H1 (cell line): ENCODE results near the gene ARF4. TPM values are rescaled to one million over a fixed set of nuclear protein-coding genes. Genes with fewer than 3 reads are reported as not detected.
A peak's percentile ranks its signal among the peaks of the same experiment; 100 is the strongest.

ENCODE experiments used
- ASH2L ChIP-seq: fragments of 200-600, 300-600 bp; sonication (generic); IDR thresholded peaks from one replicate; pipeline ENCODE4 v1.7.1; 2017; ENCODE audit warnings: low read length
- BRCA1 ChIP-seq: IDR thresholded peaks from 2 replicates; pipeline ENCODE4 v1.6.1; 2012; ENCODE audit warnings: low read depth, low read length, improper control_type of control experiment
- CHD1 ChIP-seq: IDR thresholded peaks from 2 replicates; pipeline ENCODE4 v1.6.1; 2012; ENCODE audit warnings: low read depth, low read length, improper control_type of control experiment
- CHD7 ChIP-seq: fragments of 300-600 bp; sonication (generic); IDR thresholded peaks from 2 replicates; pipeline ENCODE4 v1.7.1; 2012; ENCODE audit warnings: low read length, moderate library complexity, mild to moderate bottlenecking, inconsistent platforms; ENCODE audit not compliant: insufficient replicate concordance
- FOSL1 ChIP-seq: IDR thresholded peaks from 2 replicates; pipeline ENCODE4 v1.6.1; 2011; ENCODE audit warnings: mild to moderate bottlenecking, low read depth, low read length, moderate library complexity; ENCODE audit not compliant: insufficient read depth
- NRF1 ChIP-seq: IDR thresholded peaks from 2 replicates; pipeline ENCODE4 v1.6.1; 2011; ENCODE audit warnings: mild to moderate bottlenecking, low read depth, low read length, improper control_type of control experiment
- SAP30 ChIP-seq: fragments of 300-600 bp; sonication (generic); IDR thresholded peaks from 2 replicates; pipeline ENCODE4 v1.7.1; 2012; ENCODE audit warnings: low read length, moderate library complexity, mild to moderate bottlenecking, inconsistent platforms; ENCODE audit not compliant: insufficient read depth, insufficient replicate concordance
- SIN3A ChIP-seq, 2 experiments: IDR thresholded peaks in 1 of 2; conservative IDR thresholded peaks in 1 of 2; 2 replicates each; pipeline ENCODE4 v1.6.1; 2011 to 2012; ENCODE audit warnings: low read length in 2 of 2, improper control_type of control experiment in 1 of 2, low read depth in 1 of 2, mild to moderate bottlenecking in 1 of 2
- SIX5 ChIP-seq: IDR thresholded peaks from 2 replicates; pipeline ENCODE4 v1.6.1; 2011; ENCODE audit warnings: mild to moderate bottlenecking, low read depth, low read length
- SUZ12 ChIP-seq: fragments of 200-600 bp; sonication (generic); IDR thresholded peaks from 2 replicates; pipeline ENCODE4 v1.6.1; 2012; ENCODE audit warnings: mild to moderate bottlenecking, inconsistent platforms, low read length, moderate library complexity, mixed read lengths
- polyA plus RNA-seq, 7 experiments: library from polyadenylated mRNA; depleted of rRNA in 3 of 7; stranded (reverse) in 5 of 7; unstranded in 2 of 7; fragments of >200 nt in 5 of 7; fragments of 200-250 nt in 2 of 7; gene quantifications; 1 replicate in 5 of 7; 2 replicates in 1 of 7; 4 replicates in 1 of 7; pipeline versions ENCODE4 v1.2.1 to v1.2.3, GENCODE V29; 2011 to 2013; ENCODE audit warnings: missing spikeins in 2 of 7, mixed read lengths in 2 of 7
- total RNA-seq: library from RNA; stranded (reverse); fragmentation: NEBNext Ultra II Directional; extraction: Animal tissue kit (Norgen Biotek cat#: 25700); gene quantifications from 2 replicates; pipeline ENCODE4 v1.2.1, GENCODE V29; 2021

Gene ARF4
- total and polyA plus RNA-seq, 2 of the 8 experiments (the other 6 are each of a cell fraction or from before 2014, with no cell fraction given): 138 to 165 TPM

DNA sequence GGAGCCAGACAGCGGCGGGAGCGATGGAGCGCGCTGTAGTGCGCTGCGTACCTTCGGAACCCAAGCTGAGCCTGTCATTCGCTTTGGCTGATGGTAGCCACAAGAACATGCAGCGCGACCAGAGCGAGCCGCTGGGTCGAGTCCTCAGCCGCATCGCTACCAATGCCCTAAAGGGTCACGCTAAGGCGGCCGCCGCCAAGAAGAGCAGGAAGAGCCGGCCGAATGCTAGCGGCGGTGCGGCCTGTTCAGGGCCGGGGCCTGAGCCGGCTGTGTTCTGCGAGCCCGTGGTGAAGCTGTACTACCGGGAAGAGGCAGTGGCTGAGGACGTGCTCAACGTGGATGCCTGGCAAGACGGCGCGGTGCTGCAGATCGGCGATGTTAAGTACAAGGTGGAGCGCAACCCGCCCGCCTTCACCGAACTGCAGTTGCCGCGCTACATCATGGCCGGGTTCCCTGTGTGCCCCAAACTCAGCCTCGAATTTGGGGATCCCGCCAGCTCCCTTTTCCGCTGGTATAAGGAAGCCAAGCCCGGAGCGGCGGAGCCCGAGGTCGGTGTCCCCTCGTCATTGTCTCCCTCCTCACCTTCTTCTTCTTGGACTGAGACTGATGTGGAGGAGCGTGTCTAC, 40.6 kb downstream of the ARF4 start (continued):
- TF ChIP-seq CHD7 (no peak), CHD1 (no peak), SUZ12 (0 out of 2 replicates have a peak, but pooled peaks have one; percentile 31), SIN3A (conservative IDR thresholded peaks at IDR 0.05 in 1 of 2, IDR thresholded peaks at IDR 0.05 in 1 of 2; ENCODE audit: low read depth in 1 of 2, low read length in 2 of 2) (no peak; a peak in 1 of 4 replicates), FOSL1 (no peak), BRCA1 (no peak), NRF1 (no peak), ASH2L (no peak), SAP30 (peak; percentile 1), SIX5 (no peak)
